Omental fat pad (tissue), 4 donors: Measurements from ENCODE around the gene SLC31A1. TPM values are rescaled to one million over a fixed set of nuclear protein-coding genes. Genes with fewer than 3 reads are reported as not detected.
"Not testable (repeated sequence)": the region's sequence is repeated elsewhere in the genome, so short reads cannot be mapped to it uniquely, and the experiment has no call there.

Source experiments
- ATAC-seq: fragments of 150-250 bp; one replicate; pipeline ENCODE4 v1.9.1; 2016; ENCODE audit warnings: mild to moderate bottlenecking, moderate library complexity; ENCODE audit not compliant: low FRiP score
- DNase-seq: peaks from one replicate; pipeline ENCODE4 v3.0.0-alpha.2; 2019; ENCODE audit warnings: low spot score
- total RNA-seq, 4 donors: library from RNA; depleted of rRNA; stranded (reverse); fragments of >200 nt; gene quantifications; one replicate each; pipeline ENCODE4 v1.1.0, GENCODE V29; 2016
- TF ChIP-seq, protein P1 (sequence below), 3 donors: fragments of 450-650 bp; IDR thresholded peaks; one replicate each; pipeline ENCODE4 v1.5.1; 2016 to 2017; ENCODE audit warnings: antibody characterized with exemption in 3 of 3, mild to moderate bottlenecking in 3 of 3, moderate library complexity in 2 of 3

Gene SLC31A1
- total RNA-seq, 4 donors from 2014 or later, result 11.2 to 26.7 (median 18.6) TPM

DNA sequence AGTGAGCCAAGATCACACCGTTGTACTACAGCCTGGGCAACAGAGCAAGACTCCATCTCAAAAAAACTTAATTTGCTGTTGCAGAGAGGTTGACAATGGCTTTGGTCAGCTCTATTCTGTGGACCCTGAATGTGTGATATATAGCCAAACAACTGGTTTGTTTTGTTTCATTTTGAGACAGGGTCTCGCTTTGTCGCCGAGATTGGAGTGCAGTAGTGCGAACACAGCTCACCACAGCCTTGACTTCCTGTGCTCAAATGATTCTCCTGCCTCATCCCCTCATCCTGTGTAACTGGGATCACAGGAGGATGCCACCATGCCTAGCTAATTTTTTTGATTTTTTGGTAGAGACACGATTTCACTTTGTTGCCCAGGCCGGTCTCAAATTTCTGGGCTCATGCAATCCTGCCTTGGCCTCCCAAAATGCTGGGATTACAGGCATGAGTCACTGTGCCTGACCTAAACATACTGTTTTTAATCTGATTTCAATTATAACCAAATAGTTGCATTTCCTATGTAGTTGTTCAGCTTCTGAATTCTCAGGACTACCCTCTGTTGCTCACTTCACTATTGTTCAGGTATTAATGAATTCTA is 72.0 kb downstream of the SLC31A1 start:
- ATAC-seq (no peak), DNase-seq (no peak)
- TF ChIP-seq, protein P1, sequence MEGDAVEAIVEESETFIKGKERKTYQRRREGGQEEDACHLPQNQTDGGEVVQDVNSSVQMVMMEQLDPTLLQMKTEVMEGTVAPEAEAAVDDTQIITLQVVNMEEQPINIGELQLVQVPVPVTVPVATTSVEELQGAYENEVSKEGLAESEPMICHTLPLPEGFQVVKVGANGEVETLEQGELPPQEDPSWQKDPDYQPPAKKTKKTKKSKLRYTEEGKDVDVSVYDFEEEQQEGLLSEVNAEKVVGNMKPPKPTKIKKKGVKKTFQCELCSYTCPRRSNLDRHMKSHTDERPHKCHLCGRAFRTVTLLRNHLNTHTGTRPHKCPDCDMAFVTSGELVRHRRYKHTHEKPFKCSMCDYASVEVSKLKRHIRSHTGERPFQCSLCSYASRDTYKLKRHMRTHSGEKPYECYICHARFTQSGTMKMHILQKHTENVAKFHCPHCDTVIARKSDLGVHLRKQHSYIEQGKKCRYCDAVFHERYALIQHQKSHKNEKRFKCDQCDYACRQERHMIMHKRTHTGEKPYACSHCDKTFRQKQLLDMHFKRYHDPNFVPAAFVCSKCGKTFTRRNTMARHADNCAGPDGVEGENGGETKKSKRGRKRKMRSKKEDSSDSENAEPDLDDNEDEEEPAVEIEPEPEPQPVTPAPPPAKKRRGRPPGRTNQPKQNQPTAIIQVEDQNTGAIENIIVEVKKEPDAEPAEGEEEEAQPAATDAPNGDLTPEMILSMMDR (IDR thresholded peaks at IDR 0.05), result no peak

DNA sequence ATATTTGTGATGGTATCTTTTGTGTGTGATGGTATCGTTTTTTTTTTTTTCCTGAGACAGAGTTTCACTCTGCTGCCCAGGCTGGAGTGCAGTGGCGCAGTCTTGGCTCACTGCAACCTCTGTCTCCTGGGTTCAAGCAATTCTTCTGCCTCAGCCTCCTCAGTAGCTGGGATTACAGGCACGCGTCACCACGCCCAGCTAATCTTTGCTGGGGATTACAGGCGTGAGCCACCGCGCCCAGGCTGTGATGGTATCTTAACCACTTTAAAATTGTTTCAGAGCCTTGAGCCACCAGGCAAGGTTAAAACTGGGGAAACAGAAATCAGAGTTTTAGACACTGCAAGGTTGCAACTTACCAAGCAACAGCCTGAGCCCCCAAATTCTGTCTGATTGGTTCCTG is 74.9 kb downstream of the SLC31A1 start:
- ATAC-seq, DNase-seq: not testable (repeated sequence)

DNA sequence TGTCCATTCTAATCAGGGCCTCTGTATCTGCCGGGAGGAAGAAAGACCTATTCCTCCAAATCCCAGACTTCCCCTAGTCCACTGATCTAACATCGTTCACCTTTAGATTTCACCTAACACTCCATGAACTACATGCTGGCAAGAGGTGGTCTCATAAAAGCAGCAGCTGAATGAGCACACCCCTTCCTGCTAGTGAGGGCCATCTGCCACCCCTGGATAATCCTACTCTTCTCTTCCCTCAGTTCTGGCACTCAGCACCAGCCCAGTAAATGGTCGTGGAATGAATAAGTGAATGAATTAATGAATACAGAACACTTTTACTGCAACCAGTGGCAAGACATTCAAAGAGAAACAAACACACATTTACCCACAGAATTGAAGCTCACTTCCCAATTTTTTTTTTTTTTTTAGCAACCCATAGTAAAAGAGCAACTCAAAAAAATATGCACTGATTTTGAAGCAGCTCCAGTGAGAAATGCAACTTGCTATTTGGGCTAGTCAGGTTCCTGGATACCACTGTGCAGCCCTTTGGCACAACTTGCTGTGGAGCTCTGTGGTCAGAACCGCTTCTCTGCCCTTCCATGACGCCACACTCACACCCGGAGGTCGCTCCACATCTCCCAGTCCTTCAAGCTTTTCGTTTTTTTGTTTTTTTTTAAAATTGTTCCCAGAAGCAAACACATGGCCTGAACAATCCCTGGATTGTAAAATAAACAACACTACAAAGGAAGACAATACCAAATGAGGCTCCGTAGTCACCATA is 75.6 kb downstream of the SLC31A1 start:
- no peak for DNase-seq
- TF ChIP-seq, protein P1 (IDR thresholded peaks at IDR 0.05), result no peak
- no peak for ATAC-seq

DNA sequence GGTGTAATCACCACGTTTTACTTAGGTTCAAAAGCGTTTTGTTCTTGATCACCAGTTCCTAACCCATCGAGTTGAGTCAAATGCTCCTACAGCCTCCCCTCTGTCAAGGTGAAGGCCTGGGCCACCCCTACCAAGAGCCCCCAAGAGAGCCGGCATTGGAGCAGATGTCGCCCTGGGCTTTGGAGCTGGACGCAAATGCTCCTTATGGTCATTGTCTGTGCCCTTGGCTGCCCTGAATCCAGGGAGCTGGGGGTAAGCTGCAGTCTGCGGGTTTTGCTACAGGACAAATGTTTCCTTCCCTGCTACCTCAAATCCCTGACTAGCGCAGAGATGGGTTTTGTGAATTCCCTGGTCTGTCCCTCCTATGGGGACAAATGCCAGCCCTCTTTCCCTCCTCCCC is 77.0 kb downstream of the SLC31A1 start:
- TF ChIP-seq, protein P1 (IDR thresholded peaks at IDR 0.05), result no peak
- ATAC-seq (no peak), DNase-seq (no peak)

DNA sequence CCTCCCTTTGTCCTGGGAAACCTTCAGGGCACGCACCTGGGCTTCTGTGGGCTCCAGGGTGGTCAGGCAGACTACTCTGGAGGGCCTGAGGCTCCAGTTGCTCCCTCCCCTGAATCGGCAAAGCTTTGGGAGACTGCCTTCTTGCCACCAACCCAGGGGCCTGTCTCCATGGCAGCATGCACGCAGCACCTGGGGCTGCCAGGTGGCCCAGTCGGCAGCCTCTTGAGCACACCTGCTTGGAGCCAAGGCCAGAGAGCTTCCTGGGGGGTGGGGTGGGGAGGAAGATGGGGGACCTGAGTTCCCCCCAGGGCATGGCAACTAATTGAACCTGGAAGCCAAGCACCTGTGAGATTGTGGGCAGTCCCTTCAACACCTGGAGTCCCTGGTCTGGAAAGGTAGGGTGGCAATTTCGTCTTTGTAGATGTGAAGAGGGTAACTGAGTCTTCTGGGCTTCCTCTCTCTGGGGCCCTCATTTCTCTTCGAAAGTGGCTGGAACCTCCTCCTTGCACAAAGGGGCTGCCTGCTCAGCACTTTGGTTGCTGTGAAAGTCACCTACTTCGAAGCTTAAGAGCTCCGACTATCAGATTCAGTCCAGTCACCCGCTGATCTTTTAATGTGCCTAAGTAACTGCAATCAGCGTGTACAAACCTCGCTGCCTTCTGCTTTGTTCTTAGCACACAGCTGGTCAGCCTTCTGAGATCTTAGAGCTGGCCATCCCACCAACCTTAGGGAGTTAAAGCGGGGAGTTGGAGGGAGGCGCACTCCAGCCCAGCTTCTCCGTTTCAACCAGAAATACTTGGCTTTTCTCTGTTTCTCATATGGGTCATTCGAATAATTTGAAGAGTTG is 77.8 kb downstream of the SLC31A1 start:
- ATAC-seq, result no peak
- DNase-seq, result no peak
- TF ChIP-seq, protein P1 (IDR thresholded peaks at IDR 0.05), result no peak

DNA sequence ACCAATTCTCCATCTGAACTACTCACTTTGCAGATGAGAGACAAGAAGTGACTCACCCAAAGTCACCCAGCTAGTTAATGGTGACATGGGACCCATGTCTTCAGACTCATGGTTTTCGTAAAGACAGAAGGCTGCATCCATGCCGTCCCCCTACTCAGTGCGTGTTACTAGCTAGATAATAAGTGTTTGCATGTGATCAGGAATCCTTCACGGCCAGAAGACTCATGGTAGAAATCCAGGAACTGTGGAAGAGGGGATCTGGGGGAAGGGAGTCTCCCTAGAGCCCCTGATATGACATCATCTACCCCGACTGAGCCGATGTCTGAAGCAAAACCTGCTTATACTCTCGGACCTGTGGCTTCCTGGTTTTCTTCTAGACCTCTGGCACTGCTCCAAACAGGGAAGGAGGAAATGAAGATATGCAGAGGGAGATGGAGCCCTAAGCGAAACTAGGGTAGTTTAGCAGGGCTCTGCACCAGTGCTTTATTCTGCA is 78.5 kb downstream of the SLC31A1 start:
- no peak for ATAC-seq
- no peak for DNase-seq
- TF ChIP-seq, protein P1 (IDR thresholded peaks at IDR 0.05), result no peak

DNA sequence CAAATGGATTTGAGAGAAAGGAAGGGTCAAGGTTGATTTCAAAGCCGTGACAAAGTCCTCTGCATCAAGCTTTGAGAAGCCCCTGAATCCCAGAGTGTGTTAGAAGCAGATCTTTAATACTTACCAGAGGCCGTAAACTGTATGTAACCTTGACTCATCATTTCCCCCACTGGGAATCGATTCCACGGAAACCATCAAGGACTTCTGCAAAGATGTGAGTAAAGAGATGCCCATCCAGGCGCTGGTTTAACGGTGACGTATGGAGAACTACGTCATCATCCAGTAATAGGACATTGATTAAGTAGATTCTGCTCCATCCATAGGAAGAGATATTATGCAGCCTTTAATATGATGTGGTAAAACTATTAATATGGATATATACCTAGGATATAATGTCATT is 80.2 kb downstream of the SLC31A1 start:
- TF ChIP-seq, protein P1 (IDR thresholded peaks at IDR 0.05), result no peak
- DNase-seq (no peak), ATAC-seq (no peak)
